GM18858 (cell line): Measurements from ENCODE around the gene CSF1R.
"Not testable (repeated sequence)": the region's sequence is repeated elsewhere in the genome, so short reads cannot be mapped to it uniquely, and the experiment has no call there.

Experiments used
- ATAC-seq: cut with Tn5 transposase; IDR thresholded peaks from one replicate; pipeline ENCODE4 v1.9.1; 2021; ENCODE audit not compliant: unreplicated experiment

CSF1R gene

DNA sequence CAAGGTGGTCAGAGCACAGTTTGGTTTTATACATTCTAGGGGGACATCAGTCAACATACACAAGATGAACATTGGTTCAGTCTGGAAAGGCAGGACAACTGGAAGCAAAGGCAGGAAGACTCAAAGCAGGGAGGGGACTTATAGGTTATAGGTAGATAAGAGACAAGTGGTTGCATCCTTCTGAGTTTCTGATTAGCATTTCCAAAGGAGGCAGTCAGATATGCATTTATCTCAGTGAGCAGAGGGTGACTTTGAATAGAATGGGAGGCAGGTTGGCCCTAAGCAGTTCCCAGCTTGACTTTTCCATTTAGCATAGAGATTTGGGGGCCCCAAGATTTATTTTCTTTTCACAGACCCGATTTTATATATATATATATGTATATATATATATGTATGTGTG lies 58.3 kb downstream of the CSF1R start:
- ATAC-seq: not testable (repeated sequence)

DNA sequence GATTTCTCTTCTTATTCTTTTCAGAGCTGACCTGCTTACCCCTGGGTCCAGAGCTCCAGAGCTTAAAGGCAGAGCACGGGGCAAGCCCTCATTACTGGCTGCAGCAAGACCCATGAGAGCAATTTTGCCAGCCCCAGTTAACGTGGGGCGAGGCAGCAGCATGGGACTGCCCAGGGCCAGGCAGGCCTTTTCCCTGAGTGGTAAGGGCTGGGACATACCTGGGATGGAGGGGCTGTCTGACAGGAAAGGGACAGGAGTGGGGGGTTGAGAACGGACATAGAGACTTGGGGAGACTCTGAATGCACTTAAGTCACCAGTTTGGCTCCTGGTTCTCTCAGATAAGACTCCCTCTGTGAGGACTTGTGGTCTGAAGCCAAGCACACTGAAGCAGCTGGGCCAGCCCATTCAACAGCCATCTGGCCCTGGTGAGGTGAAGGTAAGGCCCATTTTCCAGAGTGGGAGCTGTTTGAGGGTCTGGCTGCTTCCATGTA lies 59.6 kb downstream of the CSF1R start:
- ATAC-seq: no peak

DNA sequence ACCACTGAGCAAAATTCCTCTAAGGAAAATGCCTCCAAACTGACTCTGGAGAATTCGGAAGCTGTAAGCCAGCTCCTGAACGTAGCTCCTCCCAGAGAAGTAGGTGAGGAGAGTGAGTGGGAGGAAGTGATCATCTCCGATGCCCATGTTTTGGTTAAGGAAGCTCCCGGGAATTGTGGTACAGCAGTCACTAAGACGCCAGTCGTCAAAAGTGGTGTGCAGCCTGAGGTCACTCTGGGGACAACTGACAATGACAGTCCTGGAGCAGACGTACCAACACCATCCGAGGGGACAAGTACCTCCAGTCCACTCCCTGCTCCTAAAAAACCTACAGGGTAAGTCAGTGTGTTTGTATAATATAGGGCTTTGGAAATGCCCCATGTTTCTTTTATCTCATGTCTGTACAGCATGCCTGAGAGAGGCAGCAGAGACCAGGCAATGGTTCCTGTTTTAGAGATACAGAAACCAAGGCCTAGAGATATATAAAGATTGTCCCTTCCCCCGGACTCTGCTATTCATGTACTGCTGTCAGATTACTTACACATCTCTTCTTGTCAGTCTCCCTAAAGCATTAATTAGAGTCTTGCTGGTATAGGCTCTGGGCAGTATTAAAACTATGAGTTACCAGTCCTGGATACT lies 61.9 kb downstream of the CSF1R start:
- ATAC-seq: no peak

DNA sequence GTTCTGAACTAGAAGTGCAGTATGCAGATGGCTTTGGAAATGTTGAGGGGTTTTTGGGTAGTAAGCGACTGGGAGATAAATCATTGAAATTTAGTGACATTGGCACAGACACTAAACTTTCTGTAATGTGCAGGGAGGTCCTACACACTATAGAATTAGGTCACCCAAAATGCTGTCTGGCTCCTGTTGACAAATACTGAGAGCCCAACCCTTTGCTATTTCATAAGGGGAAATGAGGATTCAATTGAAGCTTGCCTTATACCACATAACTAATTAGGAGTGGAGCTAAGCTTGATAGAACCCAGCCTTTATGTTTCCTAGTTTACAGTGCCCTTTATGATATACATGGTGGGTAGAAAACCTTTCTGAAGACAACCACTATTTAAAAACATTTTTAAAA lies 63.2 kb downstream of the CSF1R start:
- no peak for ATAC-seq

DNA sequence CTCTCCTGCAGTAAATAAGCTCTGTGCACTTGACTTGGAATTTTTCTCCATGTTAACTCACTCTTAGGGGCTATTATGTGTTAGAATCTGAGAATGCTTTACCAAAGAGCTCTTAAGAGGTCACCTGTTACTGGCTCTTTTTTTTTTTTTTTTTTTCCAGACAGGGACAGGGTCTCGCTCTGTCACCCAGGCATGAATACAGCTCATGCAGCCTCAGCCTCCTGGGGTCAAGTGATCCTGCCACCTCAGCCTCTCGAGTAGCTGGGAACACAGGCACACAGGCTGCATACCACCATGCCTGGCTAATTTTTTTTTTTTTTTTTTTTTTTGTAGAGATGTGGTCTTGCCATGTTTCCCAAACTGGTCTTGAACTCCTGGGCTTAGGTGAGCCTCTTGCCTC lies 63.7 kb downstream of the CSF1R start:
- ATAC-seq: no peak

DNA sequence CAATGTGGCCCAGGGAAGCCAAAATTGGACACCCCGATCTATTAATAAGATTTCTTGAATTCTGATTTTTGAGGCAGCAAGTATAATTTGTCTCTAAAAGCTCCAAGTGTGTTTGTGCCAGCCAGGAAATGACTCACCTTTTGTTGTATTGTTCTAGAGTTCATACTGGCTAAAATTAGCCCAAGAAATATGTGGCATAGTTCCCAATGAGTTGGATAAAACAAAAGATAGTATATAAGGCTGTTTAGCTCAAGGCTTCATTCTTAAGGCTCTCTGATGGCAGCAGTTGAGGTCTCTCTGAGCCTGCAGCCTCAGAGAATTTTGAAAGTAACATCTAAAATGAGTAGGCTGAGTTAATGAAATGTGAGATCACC lies 64.2 kb downstream of the CSF1R start:
- ATAC-seq: no peak

DNA sequence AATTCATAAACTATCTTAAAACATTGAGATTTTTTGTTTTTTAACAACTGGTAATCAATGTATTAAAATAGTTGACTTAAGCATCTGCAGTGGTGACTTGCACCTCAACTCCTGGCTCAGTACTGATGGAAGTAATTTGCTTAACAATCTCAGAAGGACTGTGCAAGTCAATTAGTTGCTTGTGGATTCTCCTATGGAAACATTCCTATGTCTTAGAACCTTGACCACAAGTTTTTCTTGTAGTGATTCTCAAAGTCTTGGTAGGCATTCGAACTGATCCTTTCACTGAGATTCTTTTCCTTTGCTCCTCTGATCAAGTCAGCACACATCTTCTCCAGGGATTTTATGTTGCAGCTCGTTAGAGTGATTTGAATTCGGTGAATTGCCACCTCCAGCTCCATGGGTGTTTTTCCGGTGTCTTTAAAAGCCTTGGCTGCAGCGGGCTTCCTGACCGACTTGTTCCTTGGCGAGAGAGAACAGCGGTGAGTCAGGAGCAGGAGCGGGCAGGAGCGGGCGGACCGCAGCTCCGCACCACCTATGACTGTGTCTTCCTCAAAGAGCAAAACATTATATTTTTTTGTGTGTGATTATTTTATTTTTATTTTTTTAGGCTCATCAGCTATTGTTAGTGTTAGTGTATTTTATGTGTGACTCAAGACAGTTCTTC lies 64.7 kb downstream of the CSF1R start:
- no peak for ATAC-seq

DNA sequence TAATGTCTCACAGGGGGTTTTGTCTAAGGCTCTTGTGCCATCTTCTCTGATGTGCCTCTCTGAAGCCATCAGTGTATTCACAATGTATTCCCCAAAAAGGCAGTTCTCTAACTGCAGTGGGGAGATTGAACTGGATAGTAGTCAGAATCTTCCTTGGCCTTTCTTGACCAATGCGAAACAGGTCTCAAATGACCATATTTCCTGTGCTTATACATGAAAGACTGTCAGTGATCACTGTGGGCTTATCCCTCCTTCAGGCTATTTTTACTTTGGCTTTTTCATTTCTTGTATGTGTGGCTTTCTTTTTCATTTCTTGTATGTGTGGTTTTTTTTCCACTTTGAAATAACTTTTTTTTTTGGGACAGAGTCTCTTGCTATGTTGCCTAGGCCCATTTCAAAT lies 66.1 kb downstream of the CSF1R start:
- no peak for ATAC-seq

DNA sequence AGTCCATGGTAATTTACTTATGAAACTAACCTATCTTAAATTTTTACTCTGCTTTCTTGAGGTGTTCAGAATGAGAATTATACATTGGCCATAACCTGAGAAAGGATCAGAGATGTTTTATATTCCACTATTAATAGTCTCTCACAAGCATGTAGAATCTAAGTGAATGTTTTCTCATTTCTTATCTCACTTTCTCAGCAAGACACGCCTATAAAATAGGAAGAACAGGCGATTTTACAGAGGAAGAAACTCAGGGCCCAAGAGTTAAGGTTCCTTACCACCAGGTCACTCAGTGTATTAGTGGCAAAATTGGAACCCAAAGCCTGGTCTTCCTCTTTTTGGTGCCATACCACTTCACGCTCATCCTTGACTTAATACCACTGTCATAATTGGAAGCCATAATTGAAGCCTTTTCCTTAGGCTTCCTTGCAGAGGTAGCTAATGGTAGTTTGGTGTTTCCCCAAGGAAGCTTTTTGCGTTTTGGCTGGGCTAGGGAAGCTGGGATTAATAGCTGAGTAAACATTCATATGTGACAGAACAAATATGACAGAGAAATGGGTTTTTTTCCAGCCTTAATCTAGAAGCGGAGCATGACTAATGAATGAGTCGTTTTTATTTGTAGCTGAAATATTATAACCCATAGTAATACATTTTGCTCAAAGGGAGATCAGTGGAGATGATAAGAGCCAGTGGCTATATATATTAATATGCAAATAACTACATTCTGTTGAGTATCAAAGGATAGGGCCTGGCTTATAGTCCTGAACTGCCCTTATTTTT lies 68.9 kb downstream of the CSF1R start:
- ATAC-seq: no peak

DNA sequence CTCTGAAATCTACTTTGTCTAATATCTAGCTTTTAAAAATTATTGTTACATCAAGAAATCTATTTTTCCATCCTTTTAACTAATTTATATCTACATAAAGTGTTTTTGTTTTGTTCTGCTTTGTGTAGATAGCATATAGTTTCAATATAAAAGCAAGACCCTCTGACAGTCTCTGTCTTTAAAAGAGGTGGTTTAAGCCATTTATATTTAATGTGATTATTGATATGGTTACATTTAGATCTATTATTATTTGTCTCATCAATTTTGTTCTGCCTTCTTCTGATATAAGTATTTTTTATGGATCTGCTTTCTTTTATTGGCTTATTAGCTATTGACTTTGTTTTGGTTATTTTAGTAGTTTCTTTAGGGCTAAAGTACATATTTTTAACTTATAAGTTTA lies 69.8 kb downstream of the CSF1R start:
- no peak for ATAC-seq

DNA sequence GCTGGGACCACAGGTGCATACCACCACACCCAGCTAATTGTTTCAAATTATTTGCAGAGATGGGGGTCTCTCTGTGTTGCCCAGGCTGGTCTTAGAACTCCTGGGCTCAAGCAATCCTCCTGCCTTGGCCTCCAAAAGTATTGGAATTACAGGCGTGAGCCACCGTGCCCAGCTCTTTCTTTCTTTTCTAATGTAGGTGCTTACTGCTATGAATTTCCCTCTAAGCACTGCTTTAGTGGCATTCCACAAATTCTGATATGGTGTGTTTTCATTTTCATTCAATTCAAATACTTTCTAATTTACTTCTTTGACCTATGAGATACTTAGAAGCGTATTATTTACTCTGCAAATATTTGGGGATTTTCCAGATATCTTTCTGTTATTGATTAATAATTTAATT lies 70.9 kb downstream of the CSF1R start:
- no peak for ATAC-seq

DNA sequence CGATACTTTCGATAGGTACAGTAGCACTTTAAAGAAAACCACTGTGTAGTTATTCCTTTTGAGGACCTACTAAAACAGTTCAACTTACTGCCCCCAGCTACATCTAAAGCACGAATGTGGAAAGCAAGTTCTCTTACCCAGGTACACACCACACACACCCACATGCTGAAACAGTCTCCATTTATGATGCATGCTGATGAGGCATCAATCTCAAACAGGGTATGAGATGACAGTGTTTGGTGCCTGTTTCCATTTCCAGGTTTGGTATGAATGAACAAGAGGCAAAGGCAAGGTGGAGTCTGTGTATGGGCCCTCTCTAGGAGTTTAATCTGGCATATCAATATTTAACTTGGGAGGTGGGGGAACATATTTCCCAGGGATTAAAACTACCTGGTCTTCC lies 71.9 kb downstream of the CSF1R start:
- no peak for ATAC-seq

DNA sequence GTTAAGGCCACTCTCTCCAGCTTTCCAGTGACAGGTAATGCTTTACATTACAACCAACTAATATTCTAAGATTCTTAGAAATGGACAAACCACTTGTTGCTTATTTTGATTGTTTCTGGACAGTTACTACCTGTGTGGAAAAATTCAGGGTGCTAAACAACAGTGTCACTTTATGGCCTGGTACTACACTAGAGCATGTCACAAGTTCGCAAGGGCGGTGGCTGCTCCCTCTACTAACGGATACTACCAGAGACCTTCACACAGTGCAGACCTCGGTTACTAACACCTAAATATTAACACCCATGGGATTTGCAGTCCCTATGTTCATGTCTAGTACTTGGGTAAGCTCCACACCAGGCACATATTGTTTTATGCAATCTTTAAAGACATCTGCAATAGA lies 72.4 kb downstream of the CSF1R start:
- ATAC-seq: no peak

DNA sequence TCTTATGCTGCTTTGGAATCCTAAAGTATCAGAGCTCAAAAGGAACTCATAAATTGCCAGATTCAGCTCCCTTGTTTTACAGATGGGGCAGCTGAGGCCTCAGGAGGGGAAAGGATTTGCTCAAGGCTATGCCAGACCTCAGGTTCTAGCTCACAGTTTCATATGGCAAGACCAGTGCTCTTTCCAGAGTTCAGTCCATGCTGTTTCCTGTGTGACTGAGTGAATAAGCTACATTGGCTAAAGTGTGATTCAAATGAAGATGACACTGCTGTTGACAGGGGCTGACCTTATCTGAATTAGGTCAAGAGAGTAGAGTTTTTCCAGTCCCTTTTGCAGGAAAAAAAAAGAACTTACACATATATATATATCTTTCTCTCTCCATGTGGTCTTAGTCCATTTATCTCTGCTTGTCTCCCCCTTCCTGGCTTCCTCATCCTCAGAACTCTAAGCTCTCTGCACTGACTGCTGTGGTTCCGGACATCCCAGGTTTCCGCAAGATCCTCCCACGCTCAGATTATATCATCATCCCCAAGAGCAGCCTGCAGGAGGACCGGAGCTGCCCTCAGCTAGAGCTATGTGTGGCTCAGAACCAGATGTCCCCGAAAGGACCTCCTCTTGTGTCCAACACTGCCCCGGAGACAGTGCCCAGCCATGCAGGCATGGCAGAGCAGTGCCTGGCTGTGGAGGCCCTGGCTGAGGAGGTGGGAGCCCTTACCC lies 76.5 kb downstream of the CSF1R start:
- no peak for ATAC-seq

DNA sequence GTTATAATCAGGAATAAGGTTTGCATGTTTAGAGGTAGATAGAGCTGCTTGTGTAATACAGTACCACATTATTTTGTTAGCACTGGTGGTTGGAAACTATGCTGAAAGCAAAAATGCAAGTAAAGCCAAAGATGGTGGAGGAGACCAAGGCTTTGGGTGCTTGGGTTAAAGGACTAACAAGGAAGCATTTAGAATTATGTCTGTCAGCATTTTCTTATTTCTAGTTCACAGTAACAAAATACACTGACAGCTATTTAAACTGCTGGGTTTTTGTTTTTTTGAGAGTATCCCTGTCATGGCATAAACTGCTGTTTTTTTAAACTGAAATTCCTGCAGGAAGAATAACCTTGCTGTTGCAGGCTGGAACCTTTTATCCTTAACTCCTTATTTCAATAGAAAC lies 79.3 kb downstream of the CSF1R start:
- ATAC-seq: no peak

DNA sequence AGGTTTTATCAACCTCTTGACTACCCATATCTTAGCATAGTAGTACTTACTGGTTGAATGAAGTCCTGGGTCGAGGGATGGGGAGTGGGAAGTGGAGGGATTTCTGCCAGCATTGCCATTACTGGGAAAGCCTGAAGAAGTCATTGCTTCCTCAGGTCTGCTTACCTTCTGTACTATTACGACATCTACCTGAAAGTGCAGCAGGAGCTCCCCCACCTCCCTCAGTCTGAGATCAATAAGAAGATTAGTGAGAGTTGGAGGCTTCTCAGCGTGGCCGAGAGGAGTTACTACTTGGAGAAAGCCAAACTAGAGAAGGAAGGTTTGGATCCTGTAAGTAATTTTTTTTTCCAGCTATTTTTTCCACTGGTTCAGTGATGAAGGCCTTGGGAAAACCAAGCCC lies 80.0 kb downstream of the CSF1R start:
- no peak for ATAC-seq
